AG04449 (cell line): Measurements from ENCODE around the gene ATP13A2.

Experiments used
- CTCF ChIA-PET: fragments of 350-600 bp; formaldehyde crosslinking; extraction: SDS; loops from one replicate; lab custom pipeline; 2021; ENCODE audit warnings: antibody characterized with exemption; lab: Yijun Ruan, JAX
- POLR2A ChIA-PET: fragments of 400-600, 350-600 bp; formaldehyde crosslinking; extraction: SDS; loops from one replicate; lab custom pipeline; 2020; ENCODE audit warnings: antibody characterized with exemption, inconsistent platforms; lab: Yijun Ruan, JAX
- DNase-seq: peaks from one replicate; pipeline ENCODE4 v3.0.0-alpha.2; 2010; ENCODE audit warnings: low read depth, low spot score
- H3K4me3 ChIP-seq: 2 replicates; pipeline ENCODE4 v1.5.1; 2011; ENCODE audit warnings: low read depth, mild to moderate bottlenecking, control low read depth, low read length
- TF ChIP-seq, protein P1 (sequence below): IDR thresholded peaks from one replicate; pipeline ENCODE4 v1.5.1; 2011; ENCODE audit warnings: mild to moderate bottlenecking, moderate library complexity, low read length, control low read depth, inconsistent platforms; ENCODE audit not compliant: insufficient read depth; ENCODE audit errors: missing control alignments

Gene ATP13A2

DNA sequence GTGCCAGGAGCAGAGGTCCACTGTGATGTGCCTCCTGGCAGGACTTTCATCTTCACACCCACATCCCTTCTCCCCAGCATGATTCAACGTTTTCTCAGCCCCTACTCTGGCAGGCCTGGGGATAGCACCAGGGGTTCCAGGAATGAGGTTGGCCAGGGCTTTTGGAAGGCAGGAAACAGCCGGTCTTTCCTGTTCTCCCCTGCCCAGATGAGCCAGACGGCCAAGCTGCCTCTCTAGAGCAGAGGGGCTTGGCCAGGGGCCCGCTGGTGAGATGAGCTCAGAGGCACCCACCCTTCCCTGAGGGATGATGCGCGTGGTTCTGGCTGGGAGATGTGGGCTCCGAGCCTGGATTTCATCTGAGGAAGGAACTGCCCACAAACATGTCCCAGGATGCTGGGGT lies 27.0 kb downstream of the ATP13A2 start:
- POLR2A ChIA-PET, result interaction anchor here (1.1 to 1.2 kb wide), 2 partner anchors 15 to 19 kb away, joined by 3 read pairs; no protein-coding TSS in a partner anchor
- CTCF ChIA-PET, result interaction anchor here (1.9 kb wide), 1 partner anchor 24 kb away, joined by 7 read pairs; no protein-coding TSS in a partner anchor
- TF ChIP-seq, protein P1, sequence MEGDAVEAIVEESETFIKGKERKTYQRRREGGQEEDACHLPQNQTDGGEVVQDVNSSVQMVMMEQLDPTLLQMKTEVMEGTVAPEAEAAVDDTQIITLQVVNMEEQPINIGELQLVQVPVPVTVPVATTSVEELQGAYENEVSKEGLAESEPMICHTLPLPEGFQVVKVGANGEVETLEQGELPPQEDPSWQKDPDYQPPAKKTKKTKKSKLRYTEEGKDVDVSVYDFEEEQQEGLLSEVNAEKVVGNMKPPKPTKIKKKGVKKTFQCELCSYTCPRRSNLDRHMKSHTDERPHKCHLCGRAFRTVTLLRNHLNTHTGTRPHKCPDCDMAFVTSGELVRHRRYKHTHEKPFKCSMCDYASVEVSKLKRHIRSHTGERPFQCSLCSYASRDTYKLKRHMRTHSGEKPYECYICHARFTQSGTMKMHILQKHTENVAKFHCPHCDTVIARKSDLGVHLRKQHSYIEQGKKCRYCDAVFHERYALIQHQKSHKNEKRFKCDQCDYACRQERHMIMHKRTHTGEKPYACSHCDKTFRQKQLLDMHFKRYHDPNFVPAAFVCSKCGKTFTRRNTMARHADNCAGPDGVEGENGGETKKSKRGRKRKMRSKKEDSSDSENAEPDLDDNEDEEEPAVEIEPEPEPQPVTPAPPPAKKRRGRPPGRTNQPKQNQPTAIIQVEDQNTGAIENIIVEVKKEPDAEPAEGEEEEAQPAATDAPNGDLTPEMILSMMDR, result no peak
- DNase-seq, result no peak
- H3K4me3 ChIP-seq, result no peak overlapping the region

DNA sequence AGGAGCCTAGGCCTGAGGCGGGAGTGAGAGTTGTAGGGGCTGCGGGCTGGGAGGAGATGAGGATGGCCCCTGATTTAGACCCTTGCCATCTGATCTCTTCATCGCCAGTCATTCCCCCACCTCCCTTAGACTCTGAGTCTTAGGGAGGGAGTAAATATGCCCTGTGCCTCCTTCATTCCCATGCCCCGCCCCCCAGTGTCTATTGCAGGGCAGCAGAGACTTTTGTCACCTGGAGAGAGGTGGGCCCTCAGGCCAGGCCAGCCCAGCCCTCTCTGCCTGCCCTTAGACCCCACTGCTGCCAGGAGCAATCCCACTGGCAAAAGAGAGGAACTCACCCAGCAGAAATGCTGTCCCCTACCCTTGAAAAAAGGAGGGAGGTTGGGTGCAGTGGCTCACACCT lies 28.1 kb downstream of the ATP13A2 start:
- ChIA-PET POLR2A (no interaction called here), CTCF (interaction anchor here (1.6 kb wide), 1 partner anchor 32 kb away, joined by 5 read pairs; no protein-coding TSS in a partner anchor)
- no peak overlapping the region for H3K4me3 ChIP-seq
- DNase-seq, result no peak
- TF ChIP-seq, protein P1, result no peak

DNA sequence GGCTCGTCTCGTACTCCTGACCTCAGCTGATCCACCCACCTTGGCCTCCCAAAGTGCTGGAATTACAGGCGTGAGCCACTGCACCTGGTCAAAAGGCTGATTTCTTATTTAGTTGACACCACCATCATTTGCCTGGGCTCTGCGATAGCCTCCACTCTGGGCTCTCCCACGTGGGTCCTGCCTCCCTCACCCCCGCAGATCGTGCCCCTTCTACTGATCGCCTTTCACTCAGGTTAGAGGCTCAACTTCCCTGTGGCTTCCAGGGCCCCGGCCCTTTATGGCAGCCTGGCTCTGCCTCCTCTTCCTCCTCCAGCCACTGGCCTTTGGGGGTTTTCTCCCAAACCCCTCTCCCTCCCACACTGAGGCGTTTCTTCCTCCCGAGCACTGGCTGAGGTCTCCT lies 28.8 kb downstream of the ATP13A2 start:
- no peak for DNase-seq
- TF ChIP-seq, protein P1, result no peak
- no peak overlapping the region for H3K4me3 ChIP-seq
- CTCF ChIA-PET, result interaction anchor here (1.6 to 5.5 kb wide), 2 partner anchors 22 to 31 kb away, joined by 5 to 38 read pairs; no protein-coding TSS in a partner anchor
- POLR2A ChIA-PET, result no interaction called here

DNA sequence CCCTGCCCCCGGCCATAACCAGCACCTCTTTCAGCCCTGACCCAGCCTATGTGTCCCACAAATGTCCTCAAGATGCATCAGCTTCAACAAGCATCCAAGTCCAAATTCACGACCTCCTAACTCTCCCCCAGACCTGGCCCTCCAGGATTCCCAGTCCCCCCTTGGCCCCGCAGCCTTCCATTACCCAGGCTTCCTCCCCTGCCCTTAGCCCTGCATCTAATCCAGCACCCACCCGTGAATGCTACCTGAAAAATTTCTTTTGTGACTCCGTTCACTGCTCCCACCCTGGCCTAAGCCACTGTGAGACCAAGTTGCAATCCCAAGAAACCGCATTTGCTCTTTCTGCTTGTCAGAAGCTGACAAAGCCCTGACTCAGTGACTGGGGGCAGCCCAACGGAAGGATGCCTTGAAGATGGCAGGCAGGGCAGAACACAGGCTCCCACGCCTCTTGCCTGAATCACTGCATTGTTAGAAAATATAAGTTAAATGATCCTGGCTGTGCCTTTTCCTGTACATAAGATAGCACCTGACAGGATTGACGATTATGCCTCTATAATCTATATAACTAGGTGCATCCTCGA lies 30.4 kb downstream of the ATP13A2 start:
- peak overlapping the region; percentile 76 for H3K4me3 ChIP-seq
- TF ChIP-seq, protein P1, result no peak
- ChIA-PET POLR2A (interaction anchor here (0.7 to 1.7 kb wide), 7 partner anchors 9 to 52 kb away, joined by 3 to 8 read pairs (median 3); no protein-coding TSS in a partner anchor), CTCF (interaction anchor here (0.6 to 5.5 kb wide), 7 partner anchors 9 to 443 kb away, joined by 3 to 38 read pairs (median 5); no protein-coding TSS in a partner anchor)
- DNase-seq, result peak; percentile 87

DNA sequence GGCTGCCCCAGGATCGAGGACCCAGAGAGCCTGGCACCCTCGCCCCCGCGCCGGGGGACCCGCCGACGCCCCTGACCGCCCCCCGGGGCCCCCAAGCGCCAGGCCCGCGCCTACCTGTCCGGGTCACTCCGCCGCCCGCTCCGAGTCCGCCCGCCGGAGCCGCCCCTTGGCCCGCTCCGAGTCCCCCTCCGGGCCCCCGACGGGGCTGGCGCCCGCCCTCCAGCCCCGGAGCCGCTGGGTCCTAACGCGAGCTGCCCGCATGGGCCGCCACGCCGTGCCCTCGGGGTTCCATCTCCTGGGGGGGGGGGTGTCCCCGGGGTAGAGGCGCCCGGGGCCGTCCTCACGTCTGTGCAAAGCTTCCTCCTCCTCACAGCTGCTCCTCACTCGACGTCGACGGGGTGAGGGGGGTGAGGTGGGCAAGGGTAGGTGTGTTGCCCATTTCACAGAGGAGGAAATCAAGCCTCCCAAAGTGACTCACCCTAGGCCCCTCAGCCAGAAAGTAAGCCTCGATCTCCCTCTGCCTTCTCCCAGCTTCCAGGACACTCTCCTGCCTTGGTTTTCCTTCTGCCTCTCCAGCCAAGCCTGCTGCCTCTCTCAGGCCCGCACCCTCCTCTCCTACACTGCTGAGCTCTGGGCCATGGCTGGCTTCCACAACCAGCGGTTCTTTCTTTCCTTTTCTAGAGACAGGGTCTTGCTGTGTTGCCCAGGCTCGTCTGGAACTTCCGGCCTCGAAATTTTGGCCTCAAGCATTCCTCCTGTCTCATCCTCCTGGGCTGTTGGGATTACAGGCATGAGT lies 31.1 kb downstream of the ATP13A2 start, which contains the start of gene MFAP2:
TSS of gene MFAP2 (minus strand) at position 148 of the 796 bp plus-strand sequence. CDS start 2,347 bp downstream, outside the sequence.
- H3K4me3 ChIP-seq, result peak within 1 kb of the TSS; percentile 76
- CTCF ChIA-PET, result interaction anchor here (0.5 to 5.5 kb wide), 4 partner anchors 13 to 65 kb away, joined by 3 to 38 read pairs (median 8); no protein-coding TSS in a partner anchor
- DNase-seq, result no peak
- POLR2A ChIA-PET, result interaction anchor here (0.6 to 1.7 kb wide), 7 partner anchors 8 to 816 kb away, joined by 3 to 8 read pairs (median 3); no protein-coding TSS in a partner anchor
- TF ChIP-seq, protein P1, result no peak
